Measurements from ENCODE around the gene SRSF12.
"Not testable (repeated sequence)": the region's sequence is repeated elsewhere in the genome, so short reads cannot be mapped to it uniquely, and the experiment has no call there.

SRSF12 gene

GRCh38 chr6:89132057-89132456 is 14.2 kb upstream of the SRSF12 start:
- Histone ChIP-seq H2BK15ac (replicated peaks; ENCODE audit: low read depth) (no peak overlapping the region), H2BK5ac (ENCODE audit: low read length) (no peak overlapping the region), H3K4ac (ENCODE audit: low read depth, low read length) (no peak overlapping the region), H3K18ac (ENCODE audit: low read length) (no peak overlapping the region), H3K56ac (ENCODE audit: low read length) (no peak overlapping the region), H3K4me3 (ENCODE audit: low read length) (no peak overlapping the region), H3K4me2 (ENCODE audit: low read length) (no peak overlapping the region), H4K8ac (ENCODE audit: low read depth, low read length) (no peak overlapping the region), H4K5ac (ENCODE audit: low read length) (no peak overlapping the region), H3K9ac (ENCODE audit: low read length) (no peak overlapping the region), H3K36me3 (ENCODE audit: control insufficient read depth, insufficient read depth, low read length) (no peaks in the 10 kb centered on the region), H3K4me1 (ENCODE audit: control insufficient read depth, low read depth, low read length) (no peaks in the 10 kb centered on the region), H3K27me3 (ENCODE audit: insufficient read depth, low read length, poor library complexity) (no peaks in the 10 kb centered on the region), H3K23ac (ENCODE audit: low read length) (no peak overlapping the region), H2AK5ac (ENCODE audit: low read length) (no peak overlapping the region), H3K79me1 (ENCODE audit: low read length) (no peaks in the 10 kb centered on the region), H3K27ac (ENCODE audit: low read depth, low read length) (no peak overlapping the region), H3K79me2 (ENCODE audit: control insufficient read depth, insufficient read depth, low read length) (no peaks in the 10 kb centered on the region), H2BK120ac (ENCODE audit: low read depth, low read length) (no peak overlapping the region)
- no CpG with 5 or more reads among the region's 2 CpGs for WGBS (ENCODE audit: extremely low coverage, insufficient coverage, low lambda C conversion rate)
- DNase-seq = no peak

GRCh38 chr6:89131599-89131998 is 13.7 kb upstream of the SRSF12 start:
- H3K4ac ChIP-seq (ENCODE audit: low read depth, low read length) = no peak overlapping the region
- H3K23ac ChIP-seq (ENCODE audit: low read length) = no peak overlapping the region
- DNase-seq = no peak
- no CpG with 5 or more reads among the region's 3 CpGs for WGBS (ENCODE audit: extremely low coverage, insufficient coverage, low lambda C conversion rate)
- H2BK15ac ChIP-seq (replicated peaks; ENCODE audit: low read depth) = no peak overlapping the region
- no peak overlapping the region for H2BK120ac ChIP-seq (ENCODE audit: low read depth, low read length)
- H4K5ac ChIP-seq (ENCODE audit: low read length) = no peak overlapping the region
- no peaks in the 10 kb centered on the region for H3K79me2 ChIP-seq (ENCODE audit: control insufficient read depth, insufficient read depth, low read length)
- H4K8ac ChIP-seq (ENCODE audit: low read depth, low read length) = no peak overlapping the region
- H3K4me1 ChIP-seq (ENCODE audit: control insufficient read depth, low read depth, low read length) = no peaks in the 10 kb centered on the region
- H3K56ac ChIP-seq (ENCODE audit: low read length) = no peak overlapping the region
- no peak overlapping the region for H2AK5ac ChIP-seq (ENCODE audit: low read length)
- no peak overlapping the region for H3K9ac ChIP-seq (ENCODE audit: low read length)
- no peaks in the 10 kb centered on the region for H3K79me1 ChIP-seq (ENCODE audit: low read length)
- no peaks in the 10 kb centered on the region for H3K36me3 ChIP-seq (ENCODE audit: control insufficient read depth, insufficient read depth, low read length)
- no peak overlapping the region for H3K18ac ChIP-seq (ENCODE audit: low read length)
- no peak overlapping the region for H2BK5ac ChIP-seq (ENCODE audit: low read length)
- H3K27ac ChIP-seq (ENCODE audit: low read depth, low read length) = no peak overlapping the region
- no peak overlapping the region for H3K4me3 ChIP-seq (ENCODE audit: low read length)
- no peaks in the 10 kb centered on the region for H3K27me3 ChIP-seq (ENCODE audit: insufficient read depth, low read length, poor library complexity)
- H3K4me2 ChIP-seq (ENCODE audit: low read length) = no peak overlapping the region

- H3K27me3 ChIP-seq (ENCODE audit: insufficient read depth, low read length, poor library complexity); H3K4me2 ChIP-seq (ENCODE audit: low read length); H3K4me3 ChIP-seq (ENCODE audit: low read length); H3K18ac ChIP-seq (ENCODE audit: low read length); H3K4ac ChIP-seq (ENCODE audit: low read depth, low read length); H3K27ac ChIP-seq (ENCODE audit: low read depth, low read length); H3K79me2 ChIP-seq (ENCODE audit: control insufficient read depth, insufficient read depth, low read length); H3K4me1 ChIP-seq (ENCODE audit: control insufficient read depth, low read depth, low read length); H3K56ac ChIP-seq (ENCODE audit: low read length); H3K9ac ChIP-seq (ENCODE audit: low read length); H3K36me3 ChIP-seq (ENCODE audit: control insufficient read depth, insufficient read depth, low read length); H3K79me1 ChIP-seq (ENCODE audit: low read length); H2AK5ac ChIP-seq (ENCODE audit: low read length); H2BK120ac ChIP-seq (ENCODE audit: low read depth, low read length); H4K8ac ChIP-seq (ENCODE audit: low read depth, low read length); DNase-seq; H3K23ac ChIP-seq (ENCODE audit: low read length); H2BK5ac ChIP-seq (ENCODE audit: low read length); H2BK15ac ChIP-seq (replicated peaks; ENCODE audit: low read depth); H4K5ac ChIP-seq (ENCODE audit: low read length): not testable (repeated sequence)
- WGBS (ENCODE audit: extremely low coverage, insufficient coverage, low lambda C conversion rate) = no CpG with 5 or more reads among the region's 2 CpGs
Measured at GRCh38 chr6:89128256-89128671, 10.4 kb upstream of the SRSF12 start.

- no peak overlapping the region for H3K56ac ChIP-seq (ENCODE audit: low read length)
- no peak overlapping the region for H4K5ac ChIP-seq (ENCODE audit: low read length)
- peak; percentile 33 for DNase-seq
- H2AK5ac ChIP-seq (ENCODE audit: low read length) = no peak overlapping the region
- H3K4me2 ChIP-seq (ENCODE audit: low read length) = no peak overlapping the region
- no peak overlapping the region for H3K4me3 ChIP-seq (ENCODE audit: low read length)
- H2BK5ac ChIP-seq (ENCODE audit: low read length) = no peak overlapping the region
- H3K79me2 ChIP-seq (ENCODE audit: control insufficient read depth, insufficient read depth, low read length) = no peaks in the 10 kb centered on the region
- no peak overlapping the region for H3K9ac ChIP-seq (ENCODE audit: low read length)
- H3K4me1 ChIP-seq (ENCODE audit: control insufficient read depth, low read depth, low read length) = no peaks in the 10 kb centered on the region
- H3K27me3 ChIP-seq (ENCODE audit: insufficient read depth, low read length, poor library complexity) = no peaks in the 10 kb centered on the region
- H3K36me3 ChIP-seq (ENCODE audit: control insufficient read depth, insufficient read depth, low read length) = no peaks in the 10 kb centered on the region
- H2BK120ac ChIP-seq (ENCODE audit: low read depth, low read length) = no peak overlapping the region
- no peaks in the 10 kb centered on the region for H3K79me1 ChIP-seq (ENCODE audit: low read length)
- no peak overlapping the region for H3K23ac ChIP-seq (ENCODE audit: low read length)
- no peak overlapping the region for H4K8ac ChIP-seq (ENCODE audit: low read depth, low read length)
- H3K18ac ChIP-seq (ENCODE audit: low read length) = no peak overlapping the region
- H3K27ac ChIP-seq (ENCODE audit: low read depth, low read length) = no peak overlapping the region
- no peak overlapping the region for H3K4ac ChIP-seq (ENCODE audit: low read depth, low read length)
- no peak overlapping the region for H2BK15ac ChIP-seq (replicated peaks; ENCODE audit: low read depth)
Measured at GRCh38 chr6:89122625-89123024, 4.8 kb upstream of the SRSF12 start.

GRCh38 chr6:89121934-89122333 is 4.1 kb upstream of the SRSF12 start:
- Histone ChIP-seq H2BK15ac (replicated peaks; ENCODE audit: low read depth) (no peak overlapping the region), H3K4me1 (ENCODE audit: control insufficient read depth, low read depth, low read length) (no peaks in the 10 kb centered on the region), H2BK5ac (ENCODE audit: low read length) (no peak overlapping the region), H3K27ac (ENCODE audit: low read depth, low read length) (no peak overlapping the region), H2BK120ac (ENCODE audit: low read depth, low read length) (no peak overlapping the region), H3K79me1 (ENCODE audit: low read length) (no peaks in the 10 kb centered on the region), H3K56ac (ENCODE audit: low read length) (no peak overlapping the region), H3K27me3 (ENCODE audit: insufficient read depth, low read length, poor library complexity) (no peaks in the 10 kb centered on the region), H3K36me3 (ENCODE audit: control insufficient read depth, insufficient read depth, low read length) (no peaks in the 10 kb centered on the region), H3K9ac (ENCODE audit: low read length) (no peak overlapping the region), H3K4me3 (ENCODE audit: low read length) (no peak overlapping the region), H3K4me2 (ENCODE audit: low read length) (no peak overlapping the region), H4K5ac (ENCODE audit: low read length) (no peak overlapping the region), H3K18ac (ENCODE audit: low read length) (no peak overlapping the region), H3K23ac (ENCODE audit: low read length) (no peak overlapping the region), H2AK5ac (ENCODE audit: low read length) (no peak overlapping the region), H3K79me2 (ENCODE audit: control insufficient read depth, insufficient read depth, low read length) (no peaks in the 10 kb centered on the region), H4K8ac (ENCODE audit: low read depth, low read length) (no peak overlapping the region), H3K4ac (ENCODE audit: low read depth, low read length) (no peak overlapping the region)
- no CpG with 5 or more reads among the region's 1 CpG for WGBS (ENCODE audit: extremely low coverage, insufficient coverage, low lambda C conversion rate)
- DNase-seq = no peak

GRCh38 chr6:89120371-89120770 is 2.5 kb upstream of the SRSF12 start:
- no CpG with 5 or more reads among the region's 4 CpGs for WGBS (ENCODE audit: extremely low coverage, insufficient coverage, low lambda C conversion rate)
- H2AK5ac ChIP-seq (ENCODE audit: low read length) = no peak overlapping the region

More at GRCh38 chr6:89120371-89120770, 2.5 kb upstream of the SRSF12 start:
- Histone ChIP-seq H3K4ac (ENCODE audit: low read depth, low read length) (no peak overlapping the region), H2BK5ac (ENCODE audit: low read length) (no peak overlapping the region), H3K23ac (ENCODE audit: low read length) (no peak overlapping the region), H3K9ac (ENCODE audit: low read length) (no peak overlapping the region), H2BK120ac (ENCODE audit: low read depth, low read length) (no peak overlapping the region), H3K27ac (ENCODE audit: low read depth, low read length) (no peak overlapping the region), H3K79me2 (ENCODE audit: control insufficient read depth, insufficient read depth, low read length) (no peaks in the 10 kb centered on the region), H3K4me3 (ENCODE audit: low read length) (no peak overlapping the region), H2BK15ac (replicated peaks; ENCODE audit: low read depth) (no peak overlapping the region), H3K18ac (ENCODE audit: low read length) (no peak overlapping the region), H3K79me1 (ENCODE audit: low read length) (no peaks in the 10 kb centered on the region), H3K4me1 (ENCODE audit: control insufficient read depth, low read depth, low read length) (no peaks in the 10 kb centered on the region), H3K4me2 (ENCODE audit: low read length) (no peak overlapping the region), H3K27me3 (ENCODE audit: insufficient read depth, low read length, poor library complexity) (no peaks in the 10 kb centered on the region), H3K36me3 (ENCODE audit: control insufficient read depth, insufficient read depth, low read length) (no peaks in the 10 kb centered on the region), H3K56ac (ENCODE audit: low read length) (no peak overlapping the region), H4K8ac (ENCODE audit: low read depth, low read length) (no peak overlapping the region), H4K5ac (ENCODE audit: low read length) (no peak overlapping the region)
- DNase-seq = no peak
